Fibroblast of skin of right quadriceps (primary cell): ENCODE results near the gene CHL1.

Source experiments
- DNase-seq: peaks from one replicate; pipeline ENCODE4 v3.0.0-alpha.2; 2013

CHL1 gene

DNA sequence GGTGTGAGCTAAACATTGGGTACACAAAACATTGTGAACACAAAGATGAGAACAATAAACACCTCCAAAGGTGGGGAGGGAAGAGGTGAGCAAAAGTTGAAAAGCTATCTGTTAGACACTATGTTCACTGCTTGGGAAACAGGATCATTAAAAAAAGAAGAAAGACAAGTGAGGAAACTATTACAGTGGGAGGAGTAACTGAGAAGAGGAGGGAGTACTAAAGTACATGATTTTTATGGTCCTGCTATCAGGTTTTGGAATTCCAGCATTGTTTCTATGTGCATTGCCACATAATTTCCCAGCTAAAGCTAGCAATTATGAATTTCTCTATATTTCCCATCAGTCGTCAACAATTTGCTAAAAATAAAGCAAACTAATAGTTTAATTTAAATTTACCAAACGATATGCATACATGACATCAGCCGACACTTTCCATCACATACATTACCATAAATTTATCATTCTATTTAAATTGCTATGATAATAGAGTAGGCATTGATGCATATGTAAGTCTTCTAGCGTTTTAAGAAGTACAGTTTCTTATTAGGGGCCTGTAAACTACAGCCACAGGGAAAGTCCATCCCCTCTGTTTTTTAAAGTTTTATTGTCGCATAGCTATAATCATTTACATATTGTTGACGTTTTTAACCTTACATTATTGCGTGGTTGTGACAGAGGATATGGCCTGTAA is 221.8 kb downstream of the CHL1 start:
- DNase-seq, result no peak

DNA sequence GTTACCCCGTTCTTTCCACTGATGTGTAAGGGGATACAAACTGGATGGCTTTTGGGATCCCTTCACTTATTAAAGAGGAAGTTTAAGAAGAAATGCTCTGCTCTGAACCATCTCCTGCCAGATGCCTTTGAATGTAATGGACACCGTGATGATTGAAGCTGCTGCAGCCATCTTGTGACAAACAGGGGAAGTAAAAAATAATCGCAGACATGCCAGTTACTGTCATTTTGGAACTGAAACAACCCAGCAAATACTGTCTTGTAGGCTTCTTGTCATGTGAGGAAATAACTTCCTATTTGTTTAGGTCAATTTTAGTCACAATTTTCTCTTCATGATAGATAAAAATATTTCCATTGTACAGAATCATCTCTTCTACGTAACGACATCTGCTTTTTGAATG is 224.0 kb downstream of the CHL1 start:
- no peak for DNase-seq

DNA sequence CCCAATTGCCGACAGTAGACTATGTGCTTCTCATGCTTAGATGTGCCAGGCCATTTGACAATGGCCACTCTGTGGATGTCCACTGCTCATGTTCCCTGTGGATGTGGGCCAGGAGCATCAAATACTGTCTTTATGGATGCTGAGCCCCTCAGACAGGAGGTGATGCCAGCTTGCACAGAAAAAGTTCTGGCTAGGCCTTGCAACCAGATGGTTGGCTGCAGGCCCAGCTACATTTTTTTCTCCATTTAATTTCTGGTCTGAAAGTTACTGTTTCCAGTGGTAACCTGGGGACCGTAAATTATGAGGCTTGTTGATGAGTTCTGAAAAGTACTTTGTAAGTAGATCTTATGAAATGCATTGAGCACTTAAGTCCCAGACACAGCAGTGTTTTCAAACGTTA is 228.5 kb downstream of the CHL1 start:
- peak; percentile 2 for DNase-seq

DNA sequence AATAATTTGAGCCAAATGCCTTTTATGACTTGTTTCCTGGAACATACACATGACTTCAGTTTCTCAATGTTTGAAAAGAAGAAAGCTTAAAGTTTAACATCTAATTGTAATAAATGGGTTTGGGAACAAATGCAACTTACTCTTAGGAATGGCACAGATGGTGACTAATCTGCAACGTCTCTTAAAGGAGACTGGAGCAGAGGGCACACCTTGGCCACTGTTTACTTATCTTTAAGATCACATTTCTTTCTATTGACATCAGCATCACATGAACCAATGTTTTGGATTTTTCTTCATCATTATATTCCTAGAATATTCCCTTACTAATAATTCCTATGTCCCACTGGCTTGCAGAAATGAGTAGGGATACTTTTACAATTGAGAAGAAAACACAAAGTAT is 229.5 kb downstream of the CHL1 start:
- no peak for DNase-seq

DNA sequence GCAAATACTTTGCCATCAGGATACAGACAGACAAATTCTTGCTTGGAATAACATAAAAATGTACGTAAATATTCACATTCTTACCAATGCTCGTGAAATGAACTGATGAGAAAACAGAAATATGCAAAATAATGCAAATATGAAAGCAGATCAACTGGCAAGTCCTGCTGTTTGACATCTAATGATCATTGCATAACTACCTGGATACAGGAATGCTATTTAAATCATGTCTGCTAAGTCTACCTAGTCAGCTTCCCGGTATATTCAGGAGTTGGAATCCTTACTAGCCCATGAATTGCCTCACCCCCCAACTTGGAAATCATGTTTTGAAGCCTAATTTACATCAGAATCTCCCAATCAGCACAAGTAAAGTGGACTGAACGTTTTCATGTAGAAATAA is 230.6 kb downstream of the CHL1 start:
- DNase-seq, result no peak

DNA sequence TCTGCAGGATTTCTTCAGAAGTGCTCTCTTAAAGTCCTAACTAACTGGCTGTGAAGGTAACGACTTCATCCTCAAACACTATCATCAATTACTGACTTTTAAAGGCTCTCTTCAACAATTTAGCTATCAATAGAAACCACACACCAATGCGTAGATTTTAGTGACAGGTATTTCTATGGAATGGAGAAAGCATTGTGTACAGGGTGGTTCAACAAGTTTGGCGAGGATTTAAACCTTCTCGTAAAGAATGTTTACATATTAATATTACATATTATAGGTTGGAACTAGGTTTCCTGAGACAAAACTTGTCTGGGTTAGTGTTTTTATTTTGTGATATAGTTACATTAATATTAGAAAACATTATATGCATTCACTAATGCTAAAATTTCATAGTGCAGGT is 233.6 kb downstream of the CHL1 start:
- no peak for DNase-seq

DNA sequence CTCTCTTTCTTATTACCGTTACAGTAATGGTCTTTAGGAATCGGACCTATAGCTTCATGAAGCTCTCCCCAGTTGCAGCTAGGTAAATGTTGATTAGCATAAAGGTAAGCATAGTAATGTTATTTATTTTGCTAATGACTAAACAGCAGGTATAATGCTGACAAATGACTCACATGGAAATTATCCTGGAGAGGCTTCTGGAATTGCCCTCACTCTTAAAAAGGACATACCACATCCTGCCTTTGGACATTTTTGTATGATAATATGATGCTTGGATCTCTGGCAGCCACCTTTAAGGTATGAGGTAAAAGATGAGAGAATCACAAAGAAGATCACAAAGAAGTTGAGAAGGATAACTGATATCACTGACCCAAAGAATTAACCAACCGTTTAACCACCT is 238.6 kb downstream of the CHL1 start:
- no peak for DNase-seq

DNA sequence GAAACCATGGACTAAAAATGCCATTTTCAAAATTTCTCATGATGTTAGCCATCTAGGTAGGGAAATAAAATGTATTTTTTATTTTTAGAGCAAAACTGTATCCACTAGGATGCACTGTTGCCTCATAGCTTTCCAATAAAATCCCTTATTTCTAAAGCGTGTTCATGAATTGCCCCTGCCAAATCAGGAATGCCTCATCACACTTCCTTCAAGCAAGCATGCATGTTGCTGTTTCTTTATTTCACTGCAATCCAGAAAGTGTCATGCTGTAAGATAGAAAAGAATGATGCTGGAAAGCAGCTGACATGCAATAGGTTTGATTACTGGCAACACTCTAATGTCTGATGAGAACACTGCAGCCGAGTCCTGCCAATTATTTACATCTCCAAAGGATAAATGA is 239.5 kb downstream of the CHL1 start:
- no peak for DNase-seq

DNA sequence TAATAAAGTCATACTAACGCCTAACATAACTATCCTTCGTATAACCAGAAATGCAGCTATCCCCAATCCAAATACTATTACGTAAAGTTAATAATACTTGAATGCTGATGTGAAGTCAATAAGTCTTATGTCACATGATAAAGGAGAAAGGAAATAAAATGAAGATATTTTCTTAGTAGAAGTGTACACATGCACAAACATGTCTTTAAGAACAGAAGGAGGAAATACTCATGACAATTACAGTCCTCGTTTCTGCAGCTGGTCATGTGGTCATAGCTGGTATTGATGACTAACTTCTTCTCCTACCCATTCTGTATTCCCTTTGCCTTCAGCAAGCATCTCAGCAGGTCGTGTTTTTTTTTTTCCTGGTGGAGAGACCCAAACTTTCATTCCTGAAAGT is 244.3 kb downstream of the CHL1 start:
- no peak for DNase-seq

DNA sequence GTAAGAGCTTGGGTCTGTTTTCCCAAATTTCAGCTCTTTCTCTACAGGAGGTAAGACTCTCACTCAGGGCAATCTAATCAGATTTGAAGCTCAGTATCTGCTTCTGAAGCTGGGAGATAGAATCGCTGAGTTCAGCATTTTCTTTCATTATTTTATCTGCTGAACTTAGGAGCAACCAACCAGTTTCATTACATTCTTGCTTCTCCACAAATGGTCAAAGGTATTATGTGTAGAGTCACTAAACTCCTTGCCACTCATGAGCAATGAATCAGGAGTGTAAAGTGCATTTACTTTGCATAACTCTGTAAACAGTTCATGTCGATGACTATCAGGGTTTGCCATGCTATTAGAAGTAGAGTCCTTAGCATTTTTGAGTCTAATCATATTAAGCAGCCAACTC is 249.4 kb downstream of the CHL1 start:
- DNase-seq, result no peak

DNA sequence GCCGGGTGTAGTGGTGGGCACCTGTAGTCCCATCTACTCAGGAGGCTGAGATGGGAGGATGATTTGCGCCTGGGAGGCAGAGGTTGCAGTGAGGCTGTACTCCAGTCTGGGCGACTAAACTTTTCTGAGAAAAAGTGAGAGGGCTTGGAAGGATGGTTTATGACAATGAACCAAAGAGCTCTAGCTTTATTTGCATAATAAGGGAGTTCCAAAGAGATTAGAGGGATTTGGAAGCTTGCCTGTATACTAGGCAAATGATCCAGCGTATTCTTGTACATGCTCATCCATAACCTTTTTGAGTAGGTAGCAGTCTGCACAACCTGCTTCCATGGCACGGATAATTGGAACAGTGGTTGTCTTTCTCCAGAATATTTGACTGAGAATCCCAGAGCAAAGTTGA is 251.1 kb downstream of the CHL1 start:
- DNase-seq, result no peak

DNA sequence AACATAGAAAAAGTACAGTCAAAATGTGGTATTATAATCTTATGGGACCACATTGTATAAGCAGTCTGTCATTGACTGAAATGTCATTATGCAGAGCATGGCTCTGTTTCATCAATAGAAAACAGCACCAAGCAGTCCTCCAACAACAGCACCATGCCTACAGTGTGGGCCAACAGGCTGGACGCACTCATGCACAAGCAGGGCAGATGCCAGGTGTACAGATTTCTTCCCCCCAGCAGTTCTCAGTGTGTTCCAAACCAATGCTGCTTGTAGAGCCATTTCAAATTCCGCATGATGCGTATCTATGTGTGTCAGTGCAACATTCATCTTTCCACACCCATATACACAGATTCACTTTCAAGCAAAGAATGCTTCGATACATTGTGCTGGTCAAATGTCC is 253.1 kb downstream of the CHL1 start:
- DNase-seq, result no peak

DNA sequence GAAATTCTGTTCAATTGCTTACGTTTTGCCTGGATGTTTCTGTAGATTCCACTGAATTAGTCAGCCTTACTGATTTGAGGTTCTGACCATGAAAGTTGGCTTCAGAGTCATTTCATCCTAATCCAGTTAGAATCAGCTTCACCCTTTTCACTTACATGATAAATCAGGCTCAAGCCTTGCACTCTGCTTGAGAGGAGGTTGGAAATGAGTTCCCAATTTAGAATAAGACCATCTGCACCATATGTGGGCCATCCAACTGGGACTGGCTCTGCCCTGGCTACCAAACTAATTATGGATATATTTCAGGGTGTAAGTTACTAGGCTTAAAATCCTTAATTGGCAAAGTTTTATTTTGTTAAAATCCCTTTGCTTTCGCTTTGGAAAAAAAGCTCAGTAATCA is 255.7 kb downstream of the CHL1 start:
- no peak for DNase-seq

DNA sequence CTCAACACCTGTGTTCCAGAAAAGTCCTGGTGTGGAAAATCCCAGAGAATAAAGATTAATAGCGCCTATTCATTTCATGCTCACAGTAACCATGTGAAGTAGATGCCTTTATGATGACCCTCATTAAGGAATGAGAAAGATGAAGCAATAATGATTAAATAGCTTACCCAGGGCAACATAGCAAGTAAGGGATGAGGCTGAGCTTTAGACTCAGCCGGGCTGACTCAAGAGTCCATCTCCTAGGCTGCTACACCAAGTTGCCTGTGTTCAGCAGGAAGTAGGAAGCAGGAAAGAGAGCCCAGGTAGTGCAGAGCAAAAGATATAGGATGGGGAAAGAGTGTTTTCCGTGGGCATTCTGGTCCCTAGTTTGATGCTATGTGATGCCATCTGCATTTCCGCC is 256.5 kb downstream of the CHL1 start:
- no peak for DNase-seq

DNA sequence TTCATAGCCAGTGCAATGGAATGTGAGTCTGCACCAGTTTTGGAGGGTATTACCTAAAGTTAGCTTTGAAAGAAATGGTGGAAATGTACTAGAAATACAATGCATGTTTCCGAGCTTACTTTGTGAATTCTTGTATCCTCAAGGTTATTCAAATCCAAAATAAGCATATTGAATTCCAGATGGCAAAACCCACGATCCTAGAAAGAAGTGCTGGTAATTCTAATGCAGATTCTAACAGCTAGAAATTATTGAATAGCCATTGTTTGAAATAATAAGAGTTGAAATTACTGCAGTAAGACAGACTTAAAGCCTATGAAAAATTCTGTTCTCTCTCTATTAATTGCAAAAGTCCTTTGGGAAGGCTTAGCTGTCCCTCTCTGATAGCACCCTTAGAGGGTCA is 258.4 kb downstream of the CHL1 start:
- no peak for DNase-seq

DNA sequence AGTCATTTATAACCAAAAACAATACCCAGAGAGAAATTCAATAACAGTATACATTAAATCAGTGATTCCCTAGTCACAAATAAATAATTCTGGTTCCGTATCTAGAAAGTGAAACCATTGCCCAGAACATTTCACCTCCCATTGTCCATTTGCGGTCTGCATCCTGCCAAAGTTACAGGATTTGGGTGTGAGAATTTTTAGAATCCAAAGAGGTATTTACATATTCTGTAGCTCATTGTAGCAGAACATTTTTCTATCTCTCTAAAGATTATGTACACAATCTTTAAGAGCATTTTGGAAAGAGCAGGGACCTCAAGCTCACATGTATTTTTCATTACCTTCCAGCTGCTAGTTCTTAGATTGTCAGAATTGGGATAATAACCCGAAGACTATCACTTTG is 261.6 kb downstream of the CHL1 start:
- no peak for DNase-seq

DNA sequence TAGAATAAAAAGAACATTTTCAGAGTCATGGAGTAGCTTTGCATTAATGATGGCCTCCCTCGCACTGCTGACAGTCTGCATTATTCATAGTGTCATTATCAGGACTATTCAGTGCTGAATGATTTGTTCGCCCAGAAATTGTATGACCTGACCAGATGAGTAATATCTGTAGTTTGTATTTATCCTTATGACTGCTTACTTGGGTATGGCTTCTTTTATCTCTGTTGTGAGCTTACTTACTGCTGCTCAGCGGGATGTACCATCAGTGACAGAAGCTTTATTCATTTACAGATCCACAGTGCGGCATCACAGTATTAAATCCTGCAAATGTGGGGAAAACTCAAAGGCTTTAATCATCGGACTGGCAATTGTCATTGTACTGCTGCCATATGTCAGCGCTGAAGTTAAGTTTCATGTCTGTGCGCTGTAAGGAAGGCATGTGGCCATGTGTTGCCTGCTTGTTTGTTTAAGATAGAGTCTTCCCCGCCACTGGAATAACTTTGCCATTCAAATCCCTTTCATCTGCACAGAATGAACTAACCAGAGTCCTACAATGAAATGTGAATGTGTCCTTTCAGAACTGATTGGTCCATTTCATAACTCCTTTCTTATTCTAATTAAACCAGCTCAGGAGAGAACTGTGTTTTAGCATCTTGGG is 262.2 kb downstream of the CHL1 start:
- DNase-seq, result no peak
